Caco-2 (cell line): ENCODE measurements around the gene ARID1A. TPM values are rescaled to one million over a fixed set of nuclear protein-coding genes. Genes with fewer than 3 reads are reported as not detected.

Experiments used
- BruUV-seq: library from RNA; stranded (reverse); fragments of 400-500 nt; replicated peaks from 2 replicates; lab custom pipeline; 2021; lab: Mats Ljungman, UMichigan
- CTCF ChIA-PET: fragments of 300-600 bp; sonication (Branson Sonifier 250); formaldehyde crosslinking; loops from one replicate; lab custom pipeline; 2022; ENCODE audit warnings: antibody characterized with exemption; lab: Charles Lee
- POLR2A ChIA-PET: fragments of 300-600 bp; sonication (Branson Sonifier 250); formaldehyde crosslinking; loops from one replicate; lab custom pipeline; 2022; ENCODE audit warnings: antibody characterized with exemption; lab: Charles Lee
- DNase-seq, 2 experiments: peaks; one replicate each; pipeline versions ENCODE4 v3.0.0 to v3.0.0-alpha.2; 2020 to 2022
- H3K27me3 ChIP-seq: replicated peaks from 2 replicates; pipeline ENCODE4 v1.6.0; 2011; ENCODE audit warnings: low read length; ENCODE audit not compliant: control insufficient read depth, insufficient read depth
- H3K36me3 ChIP-seq: 2 replicates; pipeline ENCODE4 v1.5.1; 2011; ENCODE audit warnings: low read length; ENCODE audit not compliant: control insufficient read depth, insufficient read depth
- H3K4me1 ChIP-seq: fragments of 250-450 bp; sonication (Bioruptor Pico); 2 replicates; pipeline ENCODE4 v1.5.1; 2020; ENCODE audit warnings: mild to moderate bottlenecking
- H3K4me3 ChIP-seq: 2 replicates; pipeline ENCODE4 v1.5.1; 2011; ENCODE audit warnings: low read depth, mild to moderate bottlenecking, control low read depth, low read length
- H3K9me3 ChIP-seq: fragments of 250-450 bp; sonication (Bioruptor Pico); 2 replicates; pipeline ENCODE4 v1.5.1; 2020; ENCODE audit warnings: mild to moderate bottlenecking, moderate library complexity
- H3K27ac Mint-ChIP-seq: one replicate; pipeline ENCODE4 v1.8.0; 2022; ENCODE audit warnings: mixed read lengths; ENCODE audit not compliant: unreplicated experiment
- H3K27me3 Mint-ChIP-seq: one replicate; pipeline ENCODE4 v1.8.0; 2022; ENCODE audit warnings: mixed read lengths; ENCODE audit not compliant: insufficient read depth, unreplicated experiment
- H3K36me3 Mint-ChIP-seq: one replicate; pipeline ENCODE4 v1.8.0; 2022; ENCODE audit warnings: mild to moderate bottlenecking, mixed read lengths; ENCODE audit not compliant: insufficient read depth, unreplicated experiment
- H3K4me1 Mint-ChIP-seq: one replicate; pipeline ENCODE4 v1.8.0; 2022; ENCODE audit warnings: low read depth, mixed read lengths; ENCODE audit not compliant: unreplicated experiment
- H3K4me3 Mint-ChIP-seq: one replicate; pipeline ENCODE4 v1.8.0; 2022; ENCODE audit warnings: mild to moderate bottlenecking, moderate library complexity, mixed read lengths; ENCODE audit not compliant: unreplicated experiment
- H3K9me3 Mint-ChIP-seq: one replicate; pipeline ENCODE4 v1.8.0; 2022; ENCODE audit warnings: mixed read lengths; ENCODE audit not compliant: unreplicated experiment
- CTCF ChIP-seq, 2 experiments: fragments of 200-600 bp in 1 of 2; IDR thresholded peaks; 1 replicate in 1 of 2; 2 replicates in 1 of 2; pipeline versions ENCODE4 v1.5.1 to v1.8.0; 2011 to 2022; ENCODE audit warnings: antibody characterized with exemption in 1 of 2, control low read depth in 1 of 2, inconsistent platforms in 1 of 2, low read depth in 1 of 2, low read length in 1 of 2, mild to moderate bottlenecking in 1 of 2, moderate library complexity in 1 of 2; ENCODE audit not compliant: insufficient read depth in 1 of 2, severe bottlenecking in 1 of 2, unreplicated experiment in 1 of 2
- intact Hi-C: fragments of 100-400 bp; cut with micrococcal nuclease; formaldehyde crosslinking; loops from one replicate; pipeline ENCODE4 v1.10.0; 2022; ENCODE audit not compliant: unreplicated experiment
- total RNA-seq: library from RNA; stranded (reverse); gene quantifications from 2 replicates; pipeline ENCODE4 v1.2.3, GENCODE V29; 2022

Gene ARID1A
- total RNA-seq, 1 experiment from 2014 or later, result 66.5 TPM

GRCh38 chr1:26822737-26823395 is 127.1 kb downstream of the ARID1A start:
- Histone ChIP-seq H3K4me1 (peaks cover 18% of the 10 kb centered on the region), H3K36me3 (no peaks in the 10 kb centered on the region), H3K9me3 (no peaks in the 10 kb centered on the region), H3K27me3 (no peaks in the 10 kb centered on the region), H3K4me3 (no peak overlapping the region)
- ChIA-PET CTCF (no interaction called here), POLR2A (no interaction called here)
- no peak overlapping the region for H3K27ac Mint-ChIP-seq
- peaks cover 5% of the 10 kb centered on the region for H3K36me3 Mint-ChIP-seq
- no TSS peak for BruUV-seq
- TF ChIP-seq CTCF (IDR thresholded peaks at IDR 0.05; ENCODE audit: insufficient read depth in 1 of 2, low read depth in 1 of 2, low read length in 1 of 2, severe bottlenecking in 1 of 2, unreplicated experiment in 1 of 2), result no peak
- no peak for DNase-seq
- no peaks in the 10 kb centered on the region for H3K9me3 Mint-ChIP-seq
- no peaks in the 10 kb centered on the region for H3K27me3 Mint-ChIP-seq
- intact Hi-C loops, result no loop called here
- peaks cover 19% of the 10 kb centered on the region for H3K4me1 Mint-ChIP-seq
- H3K4me3 Mint-ChIP-seq, result no peak overlapping the region

GRCh38 chr1:26824731-26825130 is 128.9 kb downstream of the ARID1A start:
- Mint-ChIP-seq H3K9me3 (no peaks in the 10 kb centered on the region), H3K4me3 (no peak overlapping the region), H3K27ac (peak overlapping the region; percentile 7), H3K36me3 (peaks cover 5% of the 10 kb centered on the region), H3K4me1 (peaks cover 23% of the 10 kb centered on the region), H3K27me3 (no peaks in the 10 kb centered on the region)
- TF ChIP-seq CTCF (IDR thresholded peaks at IDR 0.05; ENCODE audit: insufficient read depth in 1 of 2, low read depth in 1 of 2, low read length in 1 of 2, severe bottlenecking in 1 of 2, unreplicated experiment in 1 of 2), result no peak
- Histone ChIP-seq H3K27me3 (no peaks in the 10 kb centered on the region), H3K9me3 (no peaks in the 10 kb centered on the region), H3K4me3 (no peak overlapping the region), H3K4me1 (peaks cover 18% of the 10 kb centered on the region), H3K36me3 (no peaks in the 10 kb centered on the region)
- ChIA-PET CTCF (interaction anchor here (0.7 to 1.5 kb wide), 3 partner anchors 12 to 203 kb away, joined by 3 to 8 read pairs (median 4); no protein-coding TSS in a partner anchor), POLR2A (no interaction called here)
- peak in 1 of 2 experiments; percentile 33 for DNase-seq
- BruUV-seq, result no TSS peak
- intact Hi-C loops, result no loop called here

DNA sequence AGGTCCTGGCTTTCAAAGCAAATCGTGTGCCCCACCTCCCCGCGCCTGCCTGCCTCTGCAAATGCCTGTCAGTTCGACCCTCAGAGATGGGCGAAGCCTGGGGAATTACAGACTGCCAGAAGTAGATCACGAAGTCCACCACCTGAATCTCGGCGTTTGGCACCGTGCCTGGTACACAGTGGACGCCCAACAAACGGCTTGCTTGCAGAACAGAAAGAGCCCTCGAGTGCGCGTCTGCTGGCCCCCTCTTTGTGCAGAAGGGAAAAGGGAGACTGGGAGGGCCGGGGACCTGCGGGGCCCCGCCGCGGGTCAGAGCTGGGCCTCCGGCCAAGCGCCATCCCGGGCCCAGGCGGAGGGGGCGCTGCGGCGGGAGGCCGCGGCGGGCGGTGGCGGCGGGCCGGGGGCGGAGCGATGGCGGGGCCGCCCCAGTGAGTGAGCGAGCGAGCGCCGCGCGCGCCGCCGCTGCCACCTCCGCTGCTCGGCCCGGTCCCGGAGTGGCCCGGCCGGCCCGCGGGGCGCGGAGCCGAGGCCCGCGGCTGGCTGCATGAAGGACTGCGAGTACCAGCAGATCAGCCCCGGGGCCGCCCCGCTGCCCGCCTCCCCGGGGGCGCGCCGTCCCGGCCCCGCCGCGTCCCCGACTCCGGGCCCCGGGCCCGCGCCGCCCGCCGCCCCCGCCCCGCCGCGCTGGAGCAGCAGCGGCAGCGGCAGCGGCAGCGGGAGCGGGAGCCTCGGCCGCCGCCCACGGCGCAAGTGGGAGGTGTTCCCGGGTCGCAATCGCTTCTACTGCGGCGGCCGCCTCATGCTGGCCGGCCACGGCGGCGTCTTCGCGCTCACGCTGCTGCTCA is 130.7 kb downstream of the ARID1A start, which contains the start of gene ZDHHC18:
TSS of gene ZDHHC18 (plus strand) at position 428 of the 845 bp plus-strand sequence. CDS start at position 545, 117 bp downstream.
- peaks cover 18% of the 10 kb centered on the region for H3K4me1 ChIP-seq
- H3K36me3 ChIP-seq, result no peaks in the 10 kb centered on the region
- H3K4me1 Mint-ChIP-seq, result peaks cover 16% of the 10 kb centered on the region
- BruUV-seq, result no TSS peak
- peak within 1 kb of the TSS; percentile 88 for H3K4me3 Mint-ChIP-seq
- peaks cover 5% of the 10 kb centered on the region for H3K36me3 Mint-ChIP-seq
- ChIA-PET POLR2A (interaction anchor here (0.8 kb wide), 1 partner anchor 135 kb away, joined by 3 read pairs; no protein-coding TSS in a partner anchor), CTCF (interaction anchor here (1.0 kb wide), 2 partner anchors 16 to 41 kb away, joined by 3 to 4 read pairs; no protein-coding TSS in a partner anchor)
- no peaks in the 10 kb centered on the region for H3K9me3 ChIP-seq
- H3K27me3 ChIP-seq, result no peaks in the 10 kb centered on the region
- no peaks in the 10 kb centered on the region for H3K9me3 Mint-ChIP-seq
- peak within 1 kb of the TSS; percentile 68 for H3K27ac Mint-ChIP-seq
- no peaks in the 10 kb centered on the region for H3K27me3 Mint-ChIP-seq
- intact Hi-C loops, result no loop called here
- peak; percentile 13 to 33 for TF ChIP-seq CTCF (IDR thresholded peaks at IDR 0.05; ENCODE audit: insufficient read depth in 1 of 2, low read depth in 1 of 2, low read length in 1 of 2, severe bottlenecking in 1 of 2, unreplicated experiment in 1 of 2)
- peak within 1 kb of the TSS; percentile 71 for H3K4me3 ChIP-seq
- DNase-seq, result peak in 1 of 2 experiments; percentile 77
